Bone marrow (tissue), 2 donors: ENCODE results near the gene SORL1.

Source experiments
- DNase-seq, 2 donors: peaks; one replicate each; lab custom pipeline; 2025; lab: John Stamatoyannopoulos, UW

Gene SORL1

GRCh38 chr11:121655537-121656327 lies 203.6 kb downstream of the SORL1 start:
- DNase-seq = peak; percentile 66 to 77

DNA sequence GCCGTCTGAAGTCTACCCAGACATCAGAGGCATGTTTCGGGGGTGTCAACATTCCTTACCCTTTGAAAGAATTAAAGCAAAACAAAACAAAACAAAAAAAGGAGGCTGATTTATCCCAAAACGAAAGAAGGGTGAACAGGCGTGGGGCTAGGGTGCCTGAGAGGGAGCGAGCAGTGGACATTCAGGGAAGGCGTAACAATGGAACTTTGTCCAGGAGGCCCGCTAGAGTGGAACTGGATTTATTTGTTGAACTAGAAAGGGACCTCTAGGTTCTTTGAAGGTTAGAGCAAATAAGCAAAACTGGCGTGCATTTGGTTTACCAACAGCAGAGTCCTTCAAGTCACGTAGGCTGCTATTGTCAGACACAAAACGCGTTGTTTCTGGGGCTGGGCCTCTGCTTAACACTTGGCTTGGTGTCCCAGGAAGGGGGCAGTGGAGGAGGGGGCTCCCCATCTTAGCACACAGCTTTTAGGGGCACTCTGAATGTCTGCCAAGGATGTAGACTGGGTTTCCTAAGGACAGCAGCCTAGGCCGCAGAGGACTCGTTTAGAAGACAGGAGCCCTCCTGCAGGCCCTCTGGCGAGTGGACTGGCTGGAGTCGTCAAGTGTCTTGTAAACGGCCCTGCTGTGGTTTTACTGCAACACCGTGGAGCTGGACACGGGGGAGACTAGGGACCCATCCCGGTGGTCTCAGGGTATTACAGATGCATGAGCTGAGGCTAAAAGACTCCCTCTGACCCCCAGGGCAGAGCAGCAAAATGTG lies 204.4 kb downstream of the SORL1 start:
- no peak for DNase-seq

- DNase-seq = no peak
These were observed 205.0 kb downstream of the SORL1 start for GRCh38 chr11:121657146-121657545.

GRCh38 chr11:121659811-121660210 lies 207.7 kb downstream of the SORL1 start:
- no peak for DNase-seq

DNA sequence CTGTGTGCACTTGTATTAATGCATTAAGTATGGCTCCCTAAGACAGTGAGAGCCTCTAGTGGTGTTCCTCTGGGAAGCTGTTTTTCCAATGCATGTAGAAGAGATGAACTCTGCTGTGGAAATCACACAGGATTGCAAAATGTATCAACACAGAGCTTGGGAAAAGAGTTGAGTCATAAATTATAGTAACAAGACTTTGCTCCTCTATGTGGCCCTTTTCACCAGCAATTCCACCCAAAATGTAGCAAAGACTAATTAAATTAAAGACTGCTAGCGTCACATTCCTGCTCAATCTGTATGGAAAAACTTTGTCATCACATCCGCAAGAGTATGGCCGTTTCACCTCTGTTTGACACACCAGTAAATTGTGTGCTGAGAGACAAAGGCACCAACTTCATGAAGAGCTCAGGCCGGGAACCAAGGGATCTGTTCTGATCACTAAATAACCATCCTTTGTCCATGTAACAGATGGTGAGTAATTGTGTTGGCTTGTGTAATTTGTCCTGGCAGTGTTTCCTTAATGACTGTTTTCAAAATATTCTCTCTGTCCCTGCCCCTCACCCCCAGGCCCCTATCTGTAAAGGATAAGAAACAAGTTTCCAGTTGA lies 209.9 kb downstream of the SORL1 start:
- DNase-seq = no peak

GRCh38 chr11:121664144-121664543 lies 212.0 kb downstream of the SORL1 start:
- DNase-seq = no peak

GRCh38 chr11:121665206-121665838 lies 213.2 kb downstream of the SORL1 start:
- DNase-seq = no peak

GRCh38 chr11:121667836-121668235 lies 215.7 kb downstream of the SORL1 start:
- no peak for DNase-seq

DNA sequence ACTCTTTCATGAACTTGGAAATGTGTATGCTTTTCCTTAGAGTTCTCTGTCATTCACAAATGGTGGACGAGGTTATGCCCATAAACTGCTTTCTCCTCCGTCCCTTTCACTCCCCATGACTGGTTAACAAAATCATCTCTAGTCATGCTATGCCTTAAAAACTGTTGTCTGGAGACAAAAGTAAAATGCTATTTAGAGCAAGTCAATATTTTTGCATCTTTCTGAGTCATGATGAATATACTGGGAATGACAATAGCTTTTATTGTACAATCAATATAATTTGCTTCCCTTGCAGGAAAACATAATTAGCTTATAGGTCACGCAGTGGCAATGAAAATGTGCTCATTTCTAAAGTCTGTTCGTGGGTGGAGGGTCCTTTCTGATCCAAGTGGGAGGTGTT lies 217.3 kb downstream of the SORL1 start:
- DNase-seq = no peak

DNA sequence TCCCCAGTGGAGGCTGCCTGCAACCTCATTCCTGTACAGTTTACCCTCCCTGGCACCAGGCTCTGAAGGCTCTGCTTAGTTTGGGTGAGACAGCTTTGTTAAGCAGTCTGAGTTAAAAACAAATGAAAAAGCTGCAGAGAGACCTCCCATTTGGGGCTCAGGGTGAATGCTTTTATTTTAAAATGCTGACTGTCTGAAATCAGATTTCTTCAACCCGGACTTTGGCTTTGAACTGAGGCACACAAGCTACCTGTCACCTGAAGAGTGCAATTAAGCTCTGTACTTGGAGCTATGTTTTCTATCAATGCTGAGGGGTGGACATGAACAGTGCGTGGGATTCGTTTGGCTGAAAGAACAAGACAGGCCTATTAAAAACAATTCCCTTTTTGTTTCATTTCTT lies 218.2 kb downstream of the SORL1 start:
- no peak for DNase-seq

DNA sequence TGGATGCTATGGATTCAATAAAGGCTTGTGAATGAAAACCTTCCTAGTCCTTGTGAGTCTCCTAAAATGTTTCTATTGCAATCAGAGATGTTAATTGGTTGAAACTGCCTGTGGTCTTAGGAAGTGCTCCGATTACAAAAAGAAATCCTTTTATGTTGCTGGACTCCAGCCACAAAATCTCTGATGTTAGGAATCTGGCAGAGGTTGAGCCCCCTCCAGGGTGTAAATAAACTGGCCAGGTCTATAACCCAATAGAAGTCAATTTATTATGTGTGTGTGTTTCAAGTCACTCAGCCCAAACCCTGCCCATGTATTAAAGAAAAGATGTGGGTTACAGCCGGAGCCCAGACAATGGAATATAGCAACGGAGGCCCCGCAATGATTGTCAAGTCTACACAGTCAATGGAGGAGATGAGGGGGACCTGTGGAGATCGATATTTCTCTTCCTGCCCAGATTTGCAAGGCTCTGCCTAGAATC lies 218.7 kb downstream of the SORL1 start:
- DNase-seq = no peak

GRCh38 chr11:121671283-121672168 lies 219.4 kb downstream of the SORL1 start:
- DNase-seq = no peak

GRCh38 chr11:121672630-121673487 lies 220.7 kb downstream of the SORL1 start:
- no peak for DNase-seq

GRCh38 chr11:121681550-121682268 lies 229.6 kb downstream of the SORL1 start:
- no peak for DNase-seq
